NCI-H2171 treated with DMSO at 0.1 percent for 48 hours (cell line): ENCODE measurements around the gene RFTN2.
"Not testable (repeated sequence)": the region's sequence is repeated elsewhere in the genome, so short reads cannot be mapped to it uniquely, and the experiment has no call there.

Experiments used
- DNase-seq: peaks from one replicate; lab custom pipeline; 2025; lab: John Stamatoyannopoulos, UW

The RFTN2 gene

GRCh38 chr2:197674591-197674990 is 796 bp downstream of the RFTN2 start:
- DNase-seq, result peak; percentile 41

GRCh38 chr2:197674060-197674459 is 1.3 kb downstream of the RFTN2 start:
- DNase-seq, result no peak

- DNase-seq, result no peak
These were observed 1.8 kb downstream of the RFTN2 start for GRCh38 chr2:197673606-197674005.

GRCh38 chr2:197673106-197673505 is 2.3 kb downstream of the RFTN2 start:
- DNase-seq, result no peak

- no peak for DNase-seq
These were observed 3.0 kb downstream of the RFTN2 start for GRCh38 chr2:197672371-197672893.

GRCh38 chr2:197669077-197669476 is 6.3 kb downstream of the RFTN2 start:
- no peak for DNase-seq

- no peak for DNase-seq
These were observed 7.1 kb downstream of the RFTN2 start for GRCh38 chr2:197668296-197668695.

GRCh38 chr2:197666277-197666676 is 9.1 kb downstream of the RFTN2 start:
- DNase-seq, result no peak

GRCh38 chr2:197661626-197662025 is 13.8 kb downstream of the RFTN2 start:
- no peak for DNase-seq

- no peak for DNase-seq
These were observed 17.8 kb downstream of the RFTN2 start for GRCh38 chr2:197657562-197657961.

- DNase-seq, result no peak
These were observed 27.3 kb downstream of the RFTN2 start for GRCh38 chr2:197647961-197648690.

- no peak for DNase-seq
These were observed 33.7 kb downstream of the RFTN2 start for GRCh38 chr2:197641666-197642065.

GRCh38 chr2:197640571-197641122 is 34.7 kb downstream of the RFTN2 start:
- DNase-seq, result not testable (repeated sequence)

- DNase-seq, result no peak
These were observed 42.2 kb downstream of the RFTN2 start for GRCh38 chr2:197633109-197633657.

- DNase-seq, result no peak
These were observed 47.3 kb downstream of the RFTN2 start for GRCh38 chr2:197628043-197628500.

- no peak for DNase-seq
These were observed 48.3 kb downstream of the RFTN2 start for GRCh38 chr2:197626965-197627625.

GRCh38 chr2:197620133-197620532 is 55.3 kb downstream of the RFTN2 start:
- no peak for DNase-seq

- no peak for DNase-seq
These were observed 60.3 kb downstream of the RFTN2 start for GRCh38 chr2:197615016-197615652.

GRCh38 chr2:197614532-197614931 is 60.9 kb downstream of the RFTN2 start:
- no peak for DNase-seq

- no peak for DNase-seq
These were observed 61.8 kb downstream of the RFTN2 start for GRCh38 chr2:197613509-197613987.

GRCh38 chr2:197606180-197606579 is 69.2 kb downstream of the RFTN2 start:
- no peak for DNase-seq
